ENCODE data around the gene GRB14. TPM values are rescaled to one million over a fixed set of nuclear protein-coding genes. Genes with fewer than 3 reads are reported as not detected.

Gene GRB14
- polyA plus RNA-seq, 1 of the 3 experiments (the other 2 are of a cell fraction) = 3.9 TPM

GRCh38 chr2:164558450-164558849 lies 62.8 kb downstream of the GRB14 start:
- Histone ChIP-seq H3K4me3 (ENCODE audit: low read depth in 2 of 2, low read length in 1 of 2) (no peak overlapping the region), H4K20me1 (ENCODE audit: insufficient read depth) (no peaks in the 10 kb centered on the region)

GRCh38 chr2:164554487-164554886 lies 66.8 kb downstream of the GRB14 start:
- POLR2A ChIA-PET = no interaction called here
- DNase-seq = no peak
- H3K9me2 ChIP-seq = no peaks in the 10 kb centered on the region
- H2AFZ ChIP-seq (ENCODE audit: low read depth) = no peak overlapping the region
- TF ChIP-seq MEF2A (IDR thresholded peaks at IDR 0.05; ENCODE audit: borderline replicate concordance, low read depth) (no peak), NRF1 (IDR thresholded peaks at IDR 0.05; ENCODE audit: low read depth, low read length) (no peak), NFIC (IDR thresholded peaks at IDR 0.05; ENCODE audit: borderline replicate concordance) (no peak), CTCF (IDR thresholded peaks at IDR 0.05) (no peak), GABPA (IDR thresholded peaks at IDR 0.05; ENCODE audit: low read depth) (no peak), SIN3A (IDR thresholded peaks at IDR 0.05; ENCODE audit: borderline replicate concordance, low read depth, low read length) (no peak), ELF1 (IDR thresholded peaks at IDR 0.05) (no peak), EP300 (IDR thresholded peaks at IDR 0.05; ENCODE audit: borderline replicate concordance in 1 of 2, low read depth in 1 of 2, low read length in 1 of 2) (no peak), ZBTB33 (IDR thresholded peaks at IDR 0.05; ENCODE audit: borderline replicate concordance, low read depth) (no peak), RFX5 (IDR thresholded peaks at IDR 0.05; ENCODE audit: low read length) (no peak), PBX3 (IDR thresholded peaks at IDR 0.05) (no peak), USF2 (IDR thresholded peaks at IDR 0.05; ENCODE audit: borderline replicate concordance, low read depth, low read length) (no peak), FOXM1 (IDR thresholded peaks at IDR 0.05; ENCODE audit: low read depth) (no peak), TCF12 (IDR thresholded peaks at IDR 0.05) (no peak), POLR2AphosphoS5 (IDR thresholded peaks at IDR 0.05; ENCODE audit: low read depth, low read length) (no peak), RAD21 (IDR thresholded peaks at IDR 0.05; ENCODE audit: low read length) (no peak), REST (IDR thresholded peaks at IDR 0.05; ENCODE audit: low read depth, low read length) (no peak)
- H3K4me1 ChIP-seq (ENCODE audit: control insufficient read depth in 1 of 2, insufficient read depth in 2 of 2, low read depth in 1 of 2, low read length in 1 of 2) = no peaks in the 10 kb centered on the region
- CTCF ChIA-PET = interaction anchor here (1.2 to 1.4 kb wide), 2 partner anchors 17 to 18 kb away, joined by 3 read pairs; no protein-coding TSS in a partner anchor
- H4K20me1 ChIP-seq (ENCODE audit: insufficient read depth) = no peaks in the 10 kb centered on the region
- H3F3A ChIP-seq (replicated peaks; ENCODE audit: insufficient read depth) = peaks cover 3% of the 10 kb centered on the region
- 95% methylated on average over 2 of the region's 2 CpGs for WGBS (ENCODE audit: low lambda C conversion rate)
- no peaks in the 10 kb centered on the region for H3K36me3 ChIP-seq (replicated peaks in 1 of 2; ENCODE audit: control insufficient read depth in 1 of 2, insufficient read depth in 2 of 2, low read length in 1 of 2)
- no peaks in the 10 kb centered on the region for H3K79me2 ChIP-seq (ENCODE audit: insufficient read depth)
- no peaks in the 10 kb centered on the region for H3K9me3 ChIP-seq
- no peak overlapping the region for H3K4me2 ChIP-seq
- no peak overlapping the region for H3K9ac ChIP-seq
- H3K27ac ChIP-seq (ENCODE audit: low read depth in 2 of 2, low read length in 1 of 2) = no peak overlapping the region
- H3K4me3 ChIP-seq (ENCODE audit: low read depth in 2 of 2, low read length in 1 of 2) = no peak overlapping the region
- H3K27me3 ChIP-seq (ENCODE audit: insufficient read depth) = no peaks in the 10 kb centered on the region

More at GRCh38 chr2:164558450-164558849, 62.8 kb downstream of the GRB14 start:
- Histone ChIP-seq H3K27me3 (ENCODE audit: insufficient read depth) (no peaks in the 10 kb centered on the region), H3F3A (replicated peaks; ENCODE audit: insufficient read depth) (peaks cover 6% of the 10 kb centered on the region), H3K27ac (ENCODE audit: low read depth in 2 of 2, low read length in 1 of 2) (no peak overlapping the region), H3K9me3 (no peaks in the 10 kb centered on the region), H3K9ac (no peak overlapping the region), H3K4me1 (ENCODE audit: control insufficient read depth in 1 of 2, insufficient read depth in 2 of 2, low read depth in 1 of 2, low read length in 1 of 2) (no peaks in the 10 kb centered on the region; a peak in 1 of 4 replicates), H3K4me2 (no peak overlapping the region), H3K36me3 (replicated peaks in 1 of 2; ENCODE audit: control insufficient read depth in 1 of 2, insufficient read depth in 2 of 2, low read length in 1 of 2) (no peaks in the 10 kb centered on the region), H3K9me2 (no peaks in the 10 kb centered on the region), H2AFZ (ENCODE audit: low read depth) (no peak overlapping the region), H3K79me2 (ENCODE audit: insufficient read depth) (no peaks in the 10 kb centered on the region; the same call in 1 of the 2 replicates)
- no peak for DNase-seq
- 86% methylated on average over 2 of the region's 2 CpGs for WGBS (ENCODE audit: low lambda C conversion rate)
- ChIA-PET CTCF (interaction anchor here (1.3 to 1.4 kb wide), 2 partner anchors 23 to 1389 kb away, joined by 3 read pairs; no protein-coding TSS in a partner anchor), POLR2A (no interaction called here)
- TF ChIP-seq TAF1 (IDR thresholded peaks at IDR 0.05; ENCODE audit: borderline replicate concordance, low read depth, low read length) (no peak), MXI1 (IDR thresholded peaks at IDR 0.05; ENCODE audit: low read depth, low read length) (no peak), MAX (IDR thresholded peaks at IDR 0.05; ENCODE audit: low read depth) (no peak), FOXM1 (IDR thresholded peaks at IDR 0.05; ENCODE audit: low read depth) (no peak)

Measured in SK-N-SH (cell line).